GM10248 (cell line): Measurements from ENCODE around the gene CACNA1H.

Experiments
- CTCF ChIA-PET: fragments of 300-600 bp; sonication (Branson Sonifier 250); formaldehyde crosslinking; extraction: SDS; loops from one replicate; lab custom pipeline; 2021; ENCODE audit warnings: antibody characterized with exemption; lab: Yijun Ruan, JAX
- POLR2A ChIA-PET: fragments of 350-650 bp; sonication (Branson Sonifier 250); formaldehyde crosslinking; extraction: SDS; loops from one replicate; lab custom pipeline; 2020; ENCODE audit warnings: antibody characterized with exemption; lab: Yijun Ruan, JAX
- DNase-seq: peaks from one replicate; pipeline ENCODE4 v3.0.0; 2012; ENCODE audit errors: extremely low spot score
- TF ChIP-seq, protein P1 (sequence below): IDR thresholded peaks from 2 replicates; pipeline ENCODE4 v1.5.1; 2012; ENCODE audit warnings: mild to moderate bottlenecking, low read depth; ENCODE audit errors: extremely low read depth, missing control alignments, control extremely low read depth

The CACNA1H gene

DNA sequence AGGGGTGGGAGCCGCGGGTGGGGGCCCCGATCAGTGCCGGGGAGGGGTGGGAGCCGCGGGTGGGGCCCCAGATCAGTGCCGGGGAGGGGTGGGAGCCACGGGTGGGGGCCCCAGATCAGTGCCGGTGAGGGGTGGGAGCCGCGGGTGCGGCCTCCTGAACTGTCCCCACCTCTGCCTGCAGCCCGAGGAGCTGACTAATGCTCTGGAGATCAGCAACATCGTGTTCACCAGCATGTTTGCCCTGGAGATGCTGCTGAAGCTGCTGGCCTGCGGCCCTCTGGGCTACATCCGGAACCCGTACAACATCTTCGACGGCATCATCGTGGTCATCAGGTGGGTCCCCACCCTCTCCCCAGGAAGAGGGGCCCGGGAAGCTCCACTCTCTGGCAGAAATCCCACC, 52.0 kb downstream of the CACNA1H start:
- no peak for DNase-seq
- POLR2A ChIA-PET = no interaction called here
- CTCF ChIA-PET = interaction anchor here (1.3 kb wide), 1 partner anchor 18 kb away, joined by 3 read pairs; no protein-coding TSS in a partner anchor
- TF ChIP-seq, protein P1, sequence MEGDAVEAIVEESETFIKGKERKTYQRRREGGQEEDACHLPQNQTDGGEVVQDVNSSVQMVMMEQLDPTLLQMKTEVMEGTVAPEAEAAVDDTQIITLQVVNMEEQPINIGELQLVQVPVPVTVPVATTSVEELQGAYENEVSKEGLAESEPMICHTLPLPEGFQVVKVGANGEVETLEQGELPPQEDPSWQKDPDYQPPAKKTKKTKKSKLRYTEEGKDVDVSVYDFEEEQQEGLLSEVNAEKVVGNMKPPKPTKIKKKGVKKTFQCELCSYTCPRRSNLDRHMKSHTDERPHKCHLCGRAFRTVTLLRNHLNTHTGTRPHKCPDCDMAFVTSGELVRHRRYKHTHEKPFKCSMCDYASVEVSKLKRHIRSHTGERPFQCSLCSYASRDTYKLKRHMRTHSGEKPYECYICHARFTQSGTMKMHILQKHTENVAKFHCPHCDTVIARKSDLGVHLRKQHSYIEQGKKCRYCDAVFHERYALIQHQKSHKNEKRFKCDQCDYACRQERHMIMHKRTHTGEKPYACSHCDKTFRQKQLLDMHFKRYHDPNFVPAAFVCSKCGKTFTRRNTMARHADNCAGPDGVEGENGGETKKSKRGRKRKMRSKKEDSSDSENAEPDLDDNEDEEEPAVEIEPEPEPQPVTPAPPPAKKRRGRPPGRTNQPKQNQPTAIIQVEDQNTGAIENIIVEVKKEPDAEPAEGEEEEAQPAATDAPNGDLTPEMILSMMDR = no peak

DNA sequence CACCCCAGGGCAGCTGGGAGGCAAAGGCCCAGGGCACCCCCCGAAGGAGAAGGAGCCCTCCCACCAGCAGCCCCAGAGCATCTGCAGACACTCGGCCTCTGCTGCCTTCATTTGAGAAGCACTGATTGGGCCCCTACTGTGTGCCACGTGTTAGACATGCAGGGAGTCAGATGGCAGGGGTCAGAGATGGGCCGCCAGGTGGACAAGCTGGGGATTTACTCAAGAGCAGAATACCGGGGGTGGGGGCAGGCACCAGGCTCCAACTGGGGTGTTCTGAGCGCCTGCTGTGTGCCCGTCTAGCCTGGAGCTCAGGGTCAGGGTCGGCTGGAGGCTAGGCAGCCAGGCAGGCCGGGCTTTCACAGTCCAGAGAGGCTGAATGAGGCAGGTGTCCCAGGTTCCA, 53.4 kb downstream of the CACNA1H start:
- TF ChIP-seq, protein P1 = no peak
- ChIA-PET POLR2A (no interaction called here), CTCF (no interaction called here)
- no peak for DNase-seq

DNA sequence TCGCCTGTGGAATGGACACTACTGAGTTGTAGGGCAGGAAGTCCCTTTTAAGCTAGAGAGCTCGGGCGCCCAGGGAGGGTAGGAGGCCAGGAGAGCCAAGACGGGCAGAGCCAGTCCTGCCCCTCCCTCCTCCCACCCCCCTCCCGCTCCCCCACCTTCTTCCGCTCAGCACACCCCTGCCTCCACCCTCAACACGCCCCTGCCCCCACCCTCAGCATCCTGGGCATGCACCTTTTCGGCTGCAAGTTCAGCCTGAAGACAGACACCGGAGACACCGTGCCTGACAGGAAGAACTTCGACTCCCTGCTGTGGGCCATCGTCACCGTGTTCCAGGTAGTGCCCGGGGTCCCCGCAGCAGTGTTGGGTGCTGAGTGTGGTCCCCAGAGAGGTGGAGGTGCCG, 53.9 kb downstream of the CACNA1H start:
- ChIA-PET CTCF (no interaction called here), POLR2A (no interaction called here)
- TF ChIP-seq, protein P1 = no peak

DNA sequence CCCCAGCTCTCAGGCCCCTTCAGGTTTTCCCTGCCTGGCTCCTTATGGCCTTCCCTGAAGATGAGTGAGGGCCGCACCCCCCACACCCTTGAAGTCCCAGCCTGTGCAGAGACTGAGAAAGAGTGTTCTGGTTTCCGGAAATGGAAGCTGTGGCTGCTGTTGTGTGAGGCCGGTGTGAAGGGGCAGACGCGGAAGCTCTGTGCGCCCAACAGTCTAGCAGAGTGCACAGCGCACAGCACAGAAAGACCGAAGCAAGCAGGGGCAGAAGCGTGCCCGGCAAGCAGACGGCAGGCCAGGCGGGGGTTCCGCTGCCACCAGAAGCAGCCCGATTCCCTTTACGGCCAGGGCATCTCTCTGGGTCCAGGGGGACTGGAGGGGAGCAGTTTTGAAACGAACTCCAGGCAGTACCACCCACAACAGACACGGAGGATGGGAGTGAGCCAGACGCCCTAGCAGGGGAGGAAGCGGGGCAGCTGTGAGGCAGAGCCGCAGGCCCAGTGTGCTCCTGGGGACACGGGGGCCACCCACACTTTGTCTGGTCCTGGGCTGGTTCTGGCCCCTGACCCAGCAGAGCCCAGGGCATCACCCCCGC, 55.4 kb downstream of the CACNA1H start:
- ChIA-PET POLR2A (no interaction called here), CTCF (no interaction called here)
- DNase-seq = no peak
- TF ChIP-seq, protein P1 = no peak

More for the DNA sequence above, 53.9 kb downstream of the CACNA1H start:
- DNase-seq = no peak

DNA sequence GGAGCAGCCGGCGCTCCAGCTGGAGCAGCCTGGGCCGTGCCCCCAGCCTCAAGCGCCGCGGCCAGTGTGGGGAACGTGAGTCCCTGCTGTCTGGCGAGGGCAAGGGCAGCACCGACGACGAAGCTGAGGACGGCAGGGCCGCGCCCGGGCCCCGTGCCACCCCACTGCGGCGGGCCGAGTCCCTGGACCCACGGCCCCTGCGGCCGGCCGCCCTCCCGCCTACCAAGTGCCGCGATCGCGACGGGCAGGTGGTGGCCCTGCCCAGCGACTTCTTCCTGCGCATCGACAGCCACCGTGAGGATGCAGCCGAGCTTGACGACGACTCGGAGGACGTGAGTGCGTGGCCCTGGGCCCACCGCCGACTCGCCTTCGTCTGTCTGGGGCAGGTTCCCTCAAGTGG, 56.2 kb downstream of the CACNA1H start:
- ChIA-PET CTCF (no interaction called here), POLR2A (no interaction called here)
- TF ChIP-seq, protein P1 = no peak
- DNase-seq = no peak

DNA sequence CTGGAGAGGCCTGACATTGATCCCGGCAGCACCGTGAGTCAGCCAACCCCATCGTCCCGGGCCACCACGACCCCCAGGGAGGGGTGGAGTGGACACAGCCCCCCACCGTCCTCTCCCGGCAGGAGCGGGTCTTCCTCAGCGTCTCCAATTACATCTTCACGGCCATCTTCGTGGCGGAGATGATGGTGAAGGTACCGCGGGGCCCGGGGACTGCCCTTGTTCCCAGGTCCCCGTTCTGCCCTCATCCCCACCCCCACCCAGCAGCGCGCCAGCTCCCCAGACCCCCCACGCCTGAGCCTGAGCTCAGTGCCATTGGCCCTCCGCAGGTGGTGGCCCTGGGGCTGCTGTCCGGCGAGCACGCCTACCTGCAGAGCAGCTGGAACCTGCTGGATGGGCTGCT, 57.6 kb downstream of the CACNA1H start:
- DNase-seq = no peak
- CTCF ChIA-PET = no interaction called here
- POLR2A ChIA-PET = no interaction called here
- TF ChIP-seq, protein P1 = no peak
